Endothelial cell of umbilical vein (primary cell): ENCODE data around the gene ANAPC16. TPM values are rescaled to one million over a fixed set of nuclear protein-coding genes. Genes with fewer than 3 reads are reported as not detected.

Experiments used
- BruUV-seq: library from RNA; stranded (reverse); fragments of 400-500 nt; replicated peaks from 2 replicates; lab custom pipeline; 2021; lab: Mats Ljungman, UMichigan
- CTCF ChIA-PET: fragments of 300-600, 350-600 bp; sonication (Branson Sonifier 250); formaldehyde crosslinking; loops from one replicate; lab custom pipeline; 2021; ENCODE audit warnings: antibody characterized with exemption, inconsistent platforms; lab: Charles Lee
- POLR2A ChIA-PET: fragments of 300-600, 350-600 bp; sonication (Branson Sonifier 250); formaldehyde crosslinking; loops from one replicate; lab custom pipeline; 2021; ENCODE audit warnings: antibody characterized with exemption, inconsistent platforms; lab: Charles Lee
- DNase-seq: peaks from one replicate; pipeline ENCODE4 v3.0.0-alpha.2; 2011; ENCODE audit warnings: low read depth, low spot score
- FAIRE-seq: peaks from 2 replicates; lab custom pipeline; 2011; peaks lifted over from hg19 to GRCh38; lab: Jason Lieb, UNC
- H2AFZ ChIP-seq: 2 replicates; pipeline ENCODE4 v1.6.0; 2012; ENCODE audit warnings: low read depth, low read length, control low read depth, inconsistent platforms
- H3K27ac ChIP-seq: 2 replicates; pipeline ENCODE4 v1.5.1; 2011; ENCODE audit warnings: low read depth, mild to moderate bottlenecking, control low read depth, low read length, moderate library complexity; ENCODE audit not compliant: insufficient read depth
- H3K27me3 ChIP-seq, 2 experiments: 2 replicates each; pipeline versions ENCODE4 v1.6.0 to v1.6.1; 2011; ENCODE audit warnings: low read length in 2 of 2, mixed read lengths in 1 of 2; ENCODE audit not compliant: control insufficient read depth in 2 of 2, insufficient read depth in 2 of 2
- H3K36me3 ChIP-seq, 2 experiments: 2 replicates in 1 of 2; 3 replicates in 1 of 2; pipeline ENCODE4 v1.5.1; 2011; ENCODE audit warnings: low read length in 2 of 2, mild to moderate bottlenecking in 1 of 2, moderate library complexity in 1 of 2; ENCODE audit not compliant: control insufficient read depth in 2 of 2, insufficient read depth in 2 of 2; ENCODE audit errors: extremely low read depth in 1 of 2
- H3K4me1 ChIP-seq: 3 replicates; pipeline ENCODE4 v1.5.1; 2011; ENCODE audit warnings: mild to moderate bottlenecking, low read length; ENCODE audit not compliant: control insufficient read depth, insufficient read depth; ENCODE audit errors: extremely low read depth
- H3K4me2 ChIP-seq: 2 replicates; pipeline ENCODE4 v1.6.1; 2011; ENCODE audit warnings: low read length, control low read depth, mixed read lengths; ENCODE audit not compliant: insufficient read depth
- H3K4me3 ChIP-seq, 3 experiments: fragments of 200-600 bp in 1 of 3; sonication (generic), shearing (Covaris generic) in 1 of 3; replicated peaks in 1 of 3; 2 replicates each; pipeline ENCODE4 v1.5.1; 2011 to 2016; ENCODE audit warnings: control low read depth in 3 of 3, low read length in 3 of 3, mild to moderate bottlenecking in 2 of 3, inconsistent platforms in 1 of 3, low read depth in 1 of 3, moderate library complexity in 1 of 3; ENCODE audit not compliant: insufficient read depth in 1 of 3
- H3K79me2 ChIP-seq: 2 replicates; pipeline ENCODE4 v1.6.0; 2012; ENCODE audit warnings: low read length, inconsistent platforms; ENCODE audit not compliant: control insufficient read depth, insufficient read depth
- H3K9ac ChIP-seq: replicated peaks from 2 replicates; pipeline ENCODE3; 2011; ENCODE audit warnings: low read length, control low read depth; ENCODE audit not compliant: insufficient read depth; ENCODE audit errors: extremely low read depth
- H3K9me1 ChIP-seq: replicated peaks from 3 replicates; pipeline ENCODE4 v1.6.0; 2011; ENCODE audit warnings: mild to moderate bottlenecking, low read length; ENCODE audit not compliant: control insufficient read depth, insufficient read depth; ENCODE audit errors: extremely low read depth
- H3K9me3 ChIP-seq: replicated peaks from 2 replicates; pipeline ENCODE4 v1.5.1; 2012; ENCODE audit warnings: low read length, inconsistent platforms; ENCODE audit not compliant: control insufficient read depth, insufficient read depth
- H4K20me1 ChIP-seq: replicated peaks from 2 replicates; pipeline ENCODE3; 2011; ENCODE audit warnings: mild to moderate bottlenecking, low read length; ENCODE audit not compliant: control insufficient read depth, insufficient read depth; ENCODE audit errors: extremely low read depth
- CTCF ChIP-seq, 2 donors: IDR thresholded peaks; 1 replicate in 1 of 2; 2 replicates in 1 of 2; pipeline ENCODE4 v1.5.1; 2011; ENCODE audit warnings: low read length in 2 of 2, mild to moderate bottlenecking in 2 of 2, moderate library complexity in 2 of 2, control low read depth in 1 of 2, inconsistent platforms in 1 of 2, low read depth in 1 of 2; ENCODE audit not compliant: insufficient read depth in 1 of 2; ENCODE audit errors: extremely low read depth in 1 of 2
- EZH2 ChIP-seq: IDR thresholded peaks from 2 replicates; pipeline ENCODE4 v1.6.1; 2012; ENCODE audit warnings: borderline replicate concordance, low read depth, mild to moderate bottlenecking, moderate library complexity, low read length, inconsistent platforms; ENCODE audit not compliant: severe bottlenecking
- FOS ChIP-seq: IDR thresholded peaks from 2 replicates; pipeline ENCODE4 v1.6.1; 2011; ENCODE audit warnings: mild to moderate bottlenecking, low read length, moderate library complexity, borderline replicate concordance; ENCODE audit not compliant: insufficient read depth
- GATA2 ChIP-seq: IDR thresholded peaks from 2 replicates; pipeline ENCODE4 v1.7.0; 2011; ENCODE audit warnings: low read depth, mild to moderate bottlenecking, moderate library complexity, mixed read lengths, low read length; ENCODE audit not compliant: insufficient read length, insufficient read depth
- JUN ChIP-seq: IDR thresholded peaks from 2 replicates; pipeline ENCODE4 v1.6.1; 2011; ENCODE audit warnings: borderline replicate concordance, low read depth; ENCODE audit not compliant: insufficient read length, insufficient read depth
- MAX ChIP-seq: IDR thresholded peaks from 2 replicates; pipeline ENCODE4 v1.6.1; 2011; ENCODE audit not compliant: insufficient read depth, insufficient read length
- MYC ChIP-seq: IDR thresholded peaks from one replicate; pipeline ENCODE4 v1.6.1; 2011; ENCODE audit warnings: mild to moderate bottlenecking, low read depth, low read length
- POLR2A ChIP-seq: IDR thresholded peaks from 2 replicates; pipeline ENCODE4 v1.6.1; 2012; ENCODE audit warnings: low read depth, mild to moderate bottlenecking, control low read depth, low read length
- POLR2AphosphoS5 ChIP-seq: IDR thresholded peaks from 2 replicates; pipeline ENCODE4 v1.6.1; 2012; ENCODE audit warnings: low read depth, mild to moderate bottlenecking, control low read depth, low read length, moderate library complexity; ENCODE audit not compliant: insufficient read depth
- dilution Hi-C: fragments of 300-500 bp; cut with MboI; formaldehyde crosslinking; loops from one replicate; pipeline ENCODE4 v1.15.0; 2019; ENCODE audit warnings: low sequenced_read_pairs; ENCODE audit not compliant: extremely low pct_ligation_motif_present
- intact Hi-C: fragments of 100-400 bp; cut with micrococcal nuclease; formaldehyde crosslinking; loops from one replicate; pipeline ENCODE4 v1.10.0; 2022
- polyA plus RNA-seq, 4 experiments: library from polyadenylated mRNA; depleted of rRNA in 3 of 4; stranded (reverse) in 3 of 4; unstranded in 1 of 4; fragments of >200 nt; gene quantifications; 2 replicates each; pipeline versions ENCODE4 v1.2.1 to v1.2.3, GENCODE V29; 2011 to 2012; ENCODE audit warnings: missing spikeins in 1 of 4
- total RNA-seq: library from RNA; stranded (reverse); gene quantifications from 2 replicates; pipeline ENCODE4 v1.2.3, GENCODE V29; 2021

ANAPC16 gene
- total and polyA plus RNA-seq, 2 donors (not counting 3 experiments of a cell fraction or from before 2014, with no cell fraction given): 38.1 to 44.4 TPM

GRCh38 chr10:72176701-72177100 is 39.1 kb upstream of the ANAPC16 start:
- TF ChIP-seq MYC (no peak), CTCF (IDR thresholded peaks at IDR 0.05; ENCODE audit: extremely low read depth in 1 of 2, insufficient read depth in 1 of 2, low read depth in 1 of 2, low read length in 2 of 2) (no peak), FOS (no peak)
- H3K9me3 ChIP-seq: no peaks in the 10 kb centered on the region
- H3K27ac ChIP-seq: no peak overlapping the region
- dilution Hi-C loops (no loop called here), intact Hi-C loops (no loop called here)
- no peaks in the 10 kb centered on the region for H3K27me3 ChIP-seq
- FAIRE-seq (no peak), DNase-seq (no peak)
- POLR2A ChIA-PET: interaction anchor here (0.6 kb wide), 1 partner anchor 10 kb away, joined by 6 read pairs; no protein-coding TSS in a partner anchor
- H3K4me2 ChIP-seq: no peak overlapping the region
- H3K9me1 ChIP-seq: no peaks in the 10 kb centered on the region
- H2AFZ ChIP-seq: no peak overlapping the region
- no peak overlapping the region for H3K9ac ChIP-seq
- no peaks in the 10 kb centered on the region for H3K36me3 ChIP-seq
- no peak overlapping the region for H3K4me3 ChIP-seq
- no peaks in the 10 kb centered on the region for H3K79me2 ChIP-seq
- peaks cover 28% of the 10 kb centered on the region for H3K4me1 ChIP-seq
- no peaks in the 10 kb centered on the region for H4K20me1 ChIP-seq
- no TSS peak for BruUV-seq
- CTCF ChIA-PET: interaction anchor here (1.3 to 1.4 kb wide), 2 partner anchors 10 to 128 kb away, joined by 3 to 6 read pairs; no protein-coding TSS in a partner anchor

- no peak for FAIRE-seq
- POLR2A ChIA-PET: no interaction called here
- intact Hi-C loops: no loop called here
These were observed 38.4 kb upstream of the ANAPC16 start for GRCh38 chr10:72177454-72177853.

More at GRCh38 chr10:72177454-72177853, 38.4 kb upstream of the ANAPC16 start:
- no peak for TF ChIP-seq FOS
- TF ChIP-seq JUN: no peak
- TF ChIP-seq POLR2AphosphoS5: no peak
- no peak for TF ChIP-seq GATA2
- TF ChIP-seq EZH2: no peak
- no peak for TF ChIP-seq POLR2A
- TF ChIP-seq MYC: no peak
- no peak for TF ChIP-seq CTCF (IDR thresholded peaks at IDR 0.05; ENCODE audit: extremely low read depth in 1 of 2, insufficient read depth in 1 of 2, low read depth in 1 of 2, low read length in 2 of 2)
- TF ChIP-seq MAX: no peak
- Histone ChIP-seq H3K4me1 (peaks cover 23% of the 10 kb centered on the region), H3K4me2 (no peak overlapping the region), H4K20me1 (no peaks in the 10 kb centered on the region), H3K27ac (no peak overlapping the region), H3K9me3 (no peaks in the 10 kb centered on the region), H3K4me3 (no peak overlapping the region), H3K9me1 (no peaks in the 10 kb centered on the region), H3K36me3 (no peaks in the 10 kb centered on the region), H3K9ac (no peak overlapping the region), H3K27me3 (no peaks in the 10 kb centered on the region), H2AFZ (no peak overlapping the region), H3K79me2 (no peaks in the 10 kb centered on the region)
- no TSS peak for BruUV-seq
- no peak for DNase-seq
- CTCF ChIA-PET: interaction anchor here (1.3 to 1.5 kb wide), 3 partner anchors 9 to 129 kb away, joined by 3 to 6 read pairs (median 3); no protein-coding TSS in a partner anchor
- dilution Hi-C loops: no loop called here
